BJ (cell line): ENCODE results near the gene AGBL4. TPM values are rescaled to one million over a fixed set of nuclear protein-coding genes. Genes with fewer than 3 reads are reported as not detected.
A peak's percentile ranks its signal among the peaks of the same experiment; 100 is the strongest.

ENCODE experiments used
- CTCF ChIA-PET: fragments of 350-600 bp; formaldehyde crosslinking; extraction: SDS; loops from one replicate; lab custom pipeline; 2021; ENCODE audit warnings: antibody characterized with exemption, inconsistent platforms; lab: Yijun Ruan, JAX
- POLR2A ChIA-PET: fragments of 300-600 bp; sonication (Branson Sonifier 250); formaldehyde crosslinking; extraction: SDS; loops from one replicate; lab custom pipeline; 2021; ENCODE audit warnings: antibody characterized with exemption; lab: Charles Lee
- DNase-seq: peaks from one replicate; pipeline ENCODE4 v3.0.0-alpha.2; 2011; ENCODE audit warnings: low read depth
- H3K27me3 ChIP-seq: 2 replicates; pipeline ENCODE4 v1.6.0; 2011; ENCODE audit warnings: low read length; ENCODE audit not compliant: control insufficient read depth, insufficient read depth
- H3K36me3 ChIP-seq: 2 replicates; pipeline ENCODE4 v1.5.1; 2011; ENCODE audit warnings: low read length; ENCODE audit not compliant: control insufficient read depth, insufficient read depth
- H3K4me3 ChIP-seq: 2 replicates; pipeline ENCODE4 v1.5.1; 2011; ENCODE audit warnings: low read depth, mild to moderate bottlenecking, control low read depth, low read length
- CTCF ChIP-seq: IDR thresholded peaks from 2 replicates; pipeline ENCODE4 v1.5.1; 2011; ENCODE audit warnings: low read depth, mild to moderate bottlenecking, control low read depth, inconsistent platforms, low read length, moderate library complexity; ENCODE audit not compliant: insufficient read depth
- polyA plus RNA-seq: library from polyadenylated mRNA; depleted of rRNA; stranded (reverse); fragments of >200 nt; gene quantifications from 2 replicates; pipeline ENCODE4 v1.2.3, GENCODE V29; 2011

AGBL4 gene
- polyA plus RNA-seq, 1 experiment, result not detected

- CTCF ChIA-PET, result interaction anchor here (0.6 to 1.6 kb wide), 11 partner anchors 9 to 1037 kb away, joined by 3 to 9 read pairs (median 4); partner anchors contain the start of gene SPATA6
- no peaks in the 10 kb centered on the region for H3K36me3 ChIP-seq
Measured at GRCh38 chr1:48499211-48499735, 1524.5 kb downstream of the AGBL4 start.

DNA sequence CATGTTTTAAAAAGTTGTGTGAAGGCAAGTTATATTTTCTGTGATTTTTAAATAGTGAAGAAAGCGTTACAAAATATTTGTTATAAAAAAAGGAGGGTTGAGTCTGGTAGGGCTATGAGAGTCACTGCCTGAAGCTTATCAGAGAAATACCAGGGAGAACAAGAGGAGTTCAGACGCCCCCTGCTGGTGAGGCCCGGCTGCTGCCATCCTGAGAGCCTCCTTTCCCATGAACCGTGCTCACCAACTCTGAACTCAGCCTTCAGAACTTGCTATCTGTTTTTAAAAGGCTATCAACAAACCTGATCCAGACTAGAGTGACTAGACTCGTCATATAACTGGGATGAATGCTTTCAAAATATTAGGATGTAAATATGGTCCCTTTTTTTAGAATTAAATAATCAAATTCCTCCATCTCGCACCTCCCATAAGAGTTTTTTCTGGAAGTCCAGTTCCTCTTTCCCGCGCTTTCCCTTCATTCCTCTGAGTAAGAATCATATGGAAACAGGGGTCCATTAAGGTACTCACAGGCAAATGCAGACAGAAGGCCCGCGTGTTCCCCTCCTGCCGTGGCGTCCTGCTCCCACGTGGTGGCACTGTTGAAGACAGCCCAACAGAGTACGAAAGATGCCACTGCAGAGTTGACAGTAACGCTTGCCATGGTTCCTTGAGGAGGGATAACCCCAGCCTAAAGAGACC is 1525.5 kb downstream of the AGBL4 start:
- H3K4me3 ChIP-seq, result no peak overlapping the region
- DNase-seq, result no peak
- POLR2A ChIA-PET, result no interaction called here
- H3K27me3 ChIP-seq, result no peaks in the 10 kb centered on the region
- peak; percentile 97 for TF ChIP-seq CTCF
- CTCF ChIA-PET, result interaction anchor here (0.6 to 2.1 kb wide), 30 partner anchors 8 to 471 kb away, joined by 3 to 18 read pairs (median 4); partner anchors contain the start of gene SPATA6
- no peaks in the 10 kb centered on the region for H3K36me3 ChIP-seq

More at GRCh38 chr1:48499211-48499735, 1524.5 kb downstream of the AGBL4 start:
- no peak for TF ChIP-seq CTCF
- Histone ChIP-seq H3K27me3 (no peaks in the 10 kb centered on the region), H3K4me3 (no peak overlapping the region)
- DNase-seq, result no peak
- POLR2A ChIA-PET, result no interaction called here

GRCh38 chr1:48495911-48496310 is 1527.8 kb downstream of the AGBL4 start:
- no peak for DNase-seq
- POLR2A ChIA-PET, result no interaction called here
- H3K4me3 ChIP-seq, result no peak overlapping the region
- CTCF ChIA-PET, result interaction anchor here (0.9 kb wide), 1 partner anchor 387 kb away, joined by 5 read pairs; no protein-coding TSS in a partner anchor
- H3K27me3 ChIP-seq, result no peaks in the 10 kb centered on the region
- no peak for TF ChIP-seq CTCF
- H3K36me3 ChIP-seq, result no peaks in the 10 kb centered on the region

GRCh38 chr1:48495166-48495565 is 1528.6 kb downstream of the AGBL4 start:
- H3K4me3 ChIP-seq, result no peak overlapping the region
- H3K27me3 ChIP-seq, result no peaks in the 10 kb centered on the region
- TF ChIP-seq CTCF, result no peak
- H3K36me3 ChIP-seq, result no peaks in the 10 kb centered on the region
- ChIA-PET POLR2A (no interaction called here), CTCF (interaction anchor here (0.9 to 1.5 kb wide), 3 partner anchors 23 to 386 kb away, joined by 4 to 5 read pairs (median 5); partner anchors contain the start of gene SPATA6)
- DNase-seq, result peak; percentile 34
